K562 (cell line): ENCODE measurements around the gene IPO13. TPM values are rescaled to one million over a fixed set of nuclear protein-coding genes. Genes with fewer than 3 reads are reported as not detected.

Source experiments
- ATAC-seq: fragments of 200-7000 bp; cut with Tn5 transposase; 3 replicates; pipeline ENCODE4 v1.9.1; 2020; ENCODE audit warnings: moderate library complexity
- BruUV-seq: library from RNA; stranded (reverse); fragments of 400-500 nt; replicated peaks from 2 replicates; lab custom pipeline; 2021; lab: Mats Ljungman, UMichigan
- CTCF ChIA-PET: fragments of 300-600 bp; formaldehyde crosslinking; extraction: SDS; loops from one replicate; lab custom pipeline; 2021; ENCODE audit warnings: low intra/inter-chr PET ratio; lab: Yijun Ruan, JAX
- POLR2A ChIA-PET: fragments of 300-600, 350-650 bp; sonication (Branson Sonifier 250); formaldehyde crosslinking; extraction: SDS; loops from one replicate; lab custom pipeline; 2021; ENCODE audit warnings: antibody characterized with exemption, inconsistent platforms; lab: Yijun Ruan, JAX
- DNase-seq, 4 experiments: peaks; one replicate each; pipeline versions ENCODE4 v3.0.0 to v3.0.0-alpha.2; 2011 to 2018; ENCODE audit warnings: low spot score in 3 of 4, mixed read lengths in 3 of 4; ENCODE audit errors: extremely low read depth in 1 of 4
- FAIRE-seq: peaks from 2 replicates; lab custom pipeline; 2011; peaks lifted over from hg19 to GRCh38; lab: Jason Lieb, UNC
- H2AFZ ChIP-seq: 2 replicates; pipeline ENCODE4 v1.6.0; 2011; ENCODE audit warnings: low read depth, low read length, control low read depth, inconsistent platforms
- H3K27ac ChIP-seq: fragments of 200-600 bp; 3 replicates; pipeline ENCODE4 v1.8.0; 2011; ENCODE audit warnings: low read depth, mild to moderate bottlenecking, control low read depth, inconsistent platforms, low read length, moderate library complexity, mixed read lengths; ENCODE audit errors: extremely low read depth
- H3K27me3 ChIP-seq, 2 experiments: fragments of 300-600 bp in 1 of 2; 2 replicates in 1 of 2; 3 replicates in 1 of 2; pipeline versions ENCODE4 v1.6.0 to v1.8.0; 2011; ENCODE audit warnings: inconsistent platforms in 2 of 2, low read length in 2 of 2, mild to moderate bottlenecking in 1 of 2, mixed read lengths in 1 of 2, moderate library complexity in 1 of 2; ENCODE audit not compliant: control insufficient read depth in 2 of 2, insufficient read depth in 2 of 2
- H3K36me3 ChIP-seq: fragments of 300-600 bp; 3 replicates; pipeline ENCODE4 v1.8.0; 2011; ENCODE audit warnings: mild to moderate bottlenecking, low read length, inconsistent platforms; ENCODE audit not compliant: control insufficient read depth, insufficient read depth
- H3K4me1 ChIP-seq, 2 experiments: fragments of 200-600 bp in 1 of 2; replicated peaks in 1 of 2; 2 replicates in 1 of 2; 3 replicates in 1 of 2; pipeline versions ENCODE4 v1.5.1 to v1.8.0; 2011; ENCODE audit warnings: inconsistent platforms in 2 of 2, low read length in 2 of 2, mild to moderate bottlenecking in 1 of 2, mixed read lengths in 1 of 2, moderate library complexity in 1 of 2; ENCODE audit not compliant: control insufficient read depth in 2 of 2, insufficient read depth in 2 of 2
- H3K4me2 ChIP-seq: 2 replicates; pipeline ENCODE4 v1.6.1; 2011; ENCODE audit warnings: low read length, control low read depth, inconsistent platforms, mixed read lengths; ENCODE audit not compliant: insufficient read depth
- H3K4me3 ChIP-seq: fragments of 200-600 bp; sonication (generic), shearing (Covaris generic); 2 replicates; pipeline ENCODE4 v1.5.1; 2016; ENCODE audit warnings: control low read depth, inconsistent platforms
- H3K79me2 ChIP-seq: fragments of 200-600 bp; 3 replicates; pipeline ENCODE4 v1.8.0; 2011; ENCODE audit warnings: low read length, inconsistent platforms; ENCODE audit not compliant: control insufficient read depth, insufficient read depth
- H3K9ac ChIP-seq, 2 experiments: 2 replicates each; pipeline versions ENCODE4 v1.6.0 to v1.6.1; 2011; ENCODE audit warnings: low read depth in 2 of 2, low read length in 2 of 2, control low read depth in 1 of 2, inconsistent platforms in 1 of 2, mild to moderate bottlenecking in 1 of 2, mixed read lengths in 1 of 2; ENCODE audit not compliant: insufficient read depth in 1 of 2
- H3K9me1 ChIP-seq: one replicate; pipeline ENCODE4 v1.6.0; 2011; ENCODE audit warnings: inconsistent platforms, mild to moderate bottlenecking, low read length, moderate library complexity; ENCODE audit not compliant: control insufficient read depth, insufficient read depth
- H3K9me3 ChIP-seq: replicated peaks from 2 replicates; pipeline ENCODE4 v1.5.1; 2011; ENCODE audit warnings: low read depth, low read length, inconsistent platforms; ENCODE audit not compliant: control insufficient read depth, insufficient read depth
- H4K20me1 ChIP-seq: replicated peaks from 2 replicates; pipeline ENCODE4 v1.6.1; 2011; ENCODE audit warnings: low read length, inconsistent platforms, mixed read lengths; ENCODE audit not compliant: control insufficient read depth, insufficient read depth
- E2F8 ChIP-seq: fragments of 450-650 bp; IDR thresholded peaks from 2 replicates; pipeline ENCODE4 v1.7.1; 2018; ENCODE audit warnings: mild to moderate bottlenecking, low read depth; ENCODE audit not compliant: partially characterized antibody
- NFE2L1 ChIP-seq: fragments of 450-650 bp; IDR thresholded peaks from 2 replicates; pipeline ENCODE4 v1.6.1; 2016; ENCODE audit warnings: missing genetic modification characterization, low read depth, mild to moderate bottlenecking, missing compliant biosample characterization, moderate library complexity, borderline replicate concordance
- ZNF140 ChIP-seq: fragments of 250-450 bp; sonication (Bioruptor Pico); IDR thresholded peaks from 2 replicates; pipeline ENCODE4 v1.8.0; 2021; ENCODE audit warnings: moderate library complexity, mild to moderate bottlenecking, inconsistent platforms
- ZNF445 ChIP-seq: fragments of 250-450 bp; sonication (Bioruptor Pico); IDR thresholded peaks from 2 replicates; pipeline ENCODE4 v1.4.0; 2020; ENCODE audit warnings: low read depth, mild to moderate bottlenecking, moderate library complexity
- WGBS: fragments of 100-300 bp; shearing (Covaris generic); methylation state at CpG from one replicate; pipeline ENCODE4 v1.1.6; 2016; ENCODE audit warnings: low coverage, mixed read lengths; ENCODE audit not compliant: insufficient coverage; ENCODE audit errors: missing lambda C conversion rate; 5-methylcytosine and 5-hydroxymethylcytosine counted together
- in situ Hi-C: fragments of 300-500 bp; cut with MboI; formaldehyde crosslinking; loops from 4 replicates; pipeline ENCODE4 v1.15.0; 2018; ENCODE audit warnings: inconsistent platforms, mixed read lengths
- intact Hi-C: fragments of 100-400 bp; cut with micrococcal nuclease; formaldehyde crosslinking; loops from 2 replicates; pipeline ENCODE4 v1.14.2; 2022
- polyA plus RNA-seq, 8 experiments: library from polyadenylated mRNA; depleted of rRNA in 4 of 8; stranded (reverse) in 5 of 8; unstranded in 3 of 8; fragments of >200 nt; fragmentation: Nextera tagmentation in 2 of 8; fragmentation: Illumina TruSeq in 1 of 8; extraction: Ambion mirVana in 2 of 8; extraction: Trizol in 1 of 8; gene quantifications; 2 replicates each; pipeline versions ENCODE4 v1.2.1 to v1.2.3, GENCODE V29; 2011 to 2014; ENCODE audit warnings: inconsistent platforms in 1 of 8, missing spikeins in 1 of 8
- total RNA-seq, 7 experiments: library from RNA; depleted of rRNA in 6 of 7; stranded (reverse); fragments of >200 nt in 6 of 7; fragmentation: Illumina TruSeq in 2 of 7; extraction: Trizol in 2 of 7; gene quantifications; 2 replicates each; pipeline versions ENCODE4 v1.2.1 to v1.2.3, GENCODE V29; 2011 to 2021; ENCODE audit warnings: low replicate concordance in 1 of 7

Gene IPO13
- total and polyA plus RNA-seq, 9 of the 15 experiments (the other 6 are each of a cell fraction or from before 2014, with no cell fraction given), result 7.0 to 30.8 (median 16.2) TPM

GRCh38 chr1:43965316-43965715 is 18.6 kb downstream of the IPO13 start:
- ATAC-seq (no peak), FAIRE-seq (no peak), DNase-seq (no peak)
- no peak overlapping the region for H3K4me3 ChIP-seq
- no TSS peak for BruUV-seq
- H3K9me3 ChIP-seq, result no peaks in the 10 kb centered on the region
- H2AFZ ChIP-seq, result no peak overlapping the region
- peaks cover 42% of the 10 kb centered on the region for H3K36me3 ChIP-seq
- WGBS, result 64% methylated on average over 3 of the region's 3 CpGs
- TF ChIP-seq ZNF140 (CRISPR knock-in tag) (no peak), E2F8 (no peak), ZNF445 (CRISPR knock-in tag) (no peak), NFE2L1 (no peak)
- no peak overlapping the region for H3K4me2 ChIP-seq
- in situ Hi-C loops (no loop called here), intact Hi-C loops (no loop called here)
- H3K27me3 ChIP-seq, result no peaks in the 10 kb centered on the region
- ChIA-PET POLR2A (no interaction called here), CTCF (no interaction called here)
- no peak overlapping the region for H3K9ac ChIP-seq
- peaks cover 5% of the 10 kb centered on the region for H3K79me2 ChIP-seq
- no peak overlapping the region for H3K27ac ChIP-seq
- no peaks in the 10 kb centered on the region for H4K20me1 ChIP-seq
- peaks cover 0 to 13% of the 10 kb centered on the region in 2 experiments; a peak in 2 of 5 replicates for H3K4me1 ChIP-seq
- no peaks in the 10 kb centered on the region for H3K9me1 ChIP-seq
